Measurements from ENCODE around the gene SLC2A6. TPM values are rescaled to one million over a fixed set of nuclear protein-coding genes. Genes with fewer than 3 reads are reported as not detected.

SLC2A6 gene
- total RNA-seq, 1 donor from 2014 or later = 10.5 TPM

DNA sequence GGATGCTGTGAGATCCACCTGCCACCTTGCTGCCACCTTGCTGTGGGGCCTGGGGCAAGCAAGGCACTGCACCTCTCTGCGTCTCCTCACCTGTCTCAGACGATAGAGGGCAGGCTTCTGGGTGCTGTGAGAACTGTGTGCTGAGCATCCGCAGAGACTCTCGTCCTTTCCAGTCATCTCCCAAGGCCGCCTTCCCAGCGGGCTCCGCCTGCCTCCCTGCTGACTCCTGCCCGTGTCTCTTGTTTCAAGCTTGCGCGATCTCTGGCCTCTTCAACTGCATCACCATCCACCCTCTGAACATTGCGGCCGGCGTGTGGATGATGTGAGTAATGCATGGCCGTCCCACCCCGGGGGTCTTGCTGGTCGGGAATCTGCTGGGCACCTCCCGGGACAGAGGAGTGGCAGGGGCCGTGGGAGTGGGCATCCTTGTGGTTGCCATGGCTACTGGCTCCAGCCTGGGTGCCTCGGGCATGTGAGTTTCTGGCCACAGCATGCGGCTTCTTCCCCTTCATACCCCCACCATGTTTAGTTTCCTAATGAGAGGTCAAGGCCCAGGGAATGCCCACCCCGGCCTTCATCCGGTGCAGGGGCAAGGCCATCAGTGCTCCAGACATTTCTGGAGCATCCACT is 15.6 kb downstream of the SLC2A6 start:
- no peak for ATAC-seq
- Histone ChIP-seq H3K36me3 (peaks cover 20% of the 10 kb centered on the region), H3K9me3 (no peaks in the 10 kb centered on the region), H3K4me3 (no peak overlapping the region), H3K27ac (peak overlapping the region; percentile 24), H3K27me3 (ENCODE audit: low read depth) (no peaks in the 10 kb centered on the region), H3K4me1 (peaks cover 35% of the 10 kb centered on the region)
- no peak for DNase-seq
- TF ChIP-seq, protein P1, sequence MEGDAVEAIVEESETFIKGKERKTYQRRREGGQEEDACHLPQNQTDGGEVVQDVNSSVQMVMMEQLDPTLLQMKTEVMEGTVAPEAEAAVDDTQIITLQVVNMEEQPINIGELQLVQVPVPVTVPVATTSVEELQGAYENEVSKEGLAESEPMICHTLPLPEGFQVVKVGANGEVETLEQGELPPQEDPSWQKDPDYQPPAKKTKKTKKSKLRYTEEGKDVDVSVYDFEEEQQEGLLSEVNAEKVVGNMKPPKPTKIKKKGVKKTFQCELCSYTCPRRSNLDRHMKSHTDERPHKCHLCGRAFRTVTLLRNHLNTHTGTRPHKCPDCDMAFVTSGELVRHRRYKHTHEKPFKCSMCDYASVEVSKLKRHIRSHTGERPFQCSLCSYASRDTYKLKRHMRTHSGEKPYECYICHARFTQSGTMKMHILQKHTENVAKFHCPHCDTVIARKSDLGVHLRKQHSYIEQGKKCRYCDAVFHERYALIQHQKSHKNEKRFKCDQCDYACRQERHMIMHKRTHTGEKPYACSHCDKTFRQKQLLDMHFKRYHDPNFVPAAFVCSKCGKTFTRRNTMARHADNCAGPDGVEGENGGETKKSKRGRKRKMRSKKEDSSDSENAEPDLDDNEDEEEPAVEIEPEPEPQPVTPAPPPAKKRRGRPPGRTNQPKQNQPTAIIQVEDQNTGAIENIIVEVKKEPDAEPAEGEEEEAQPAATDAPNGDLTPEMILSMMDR (IDR thresholded peaks at IDR 0.05) = no peak
- intact Hi-C loops (cut with DNase I) = no loop called here

DNA sequence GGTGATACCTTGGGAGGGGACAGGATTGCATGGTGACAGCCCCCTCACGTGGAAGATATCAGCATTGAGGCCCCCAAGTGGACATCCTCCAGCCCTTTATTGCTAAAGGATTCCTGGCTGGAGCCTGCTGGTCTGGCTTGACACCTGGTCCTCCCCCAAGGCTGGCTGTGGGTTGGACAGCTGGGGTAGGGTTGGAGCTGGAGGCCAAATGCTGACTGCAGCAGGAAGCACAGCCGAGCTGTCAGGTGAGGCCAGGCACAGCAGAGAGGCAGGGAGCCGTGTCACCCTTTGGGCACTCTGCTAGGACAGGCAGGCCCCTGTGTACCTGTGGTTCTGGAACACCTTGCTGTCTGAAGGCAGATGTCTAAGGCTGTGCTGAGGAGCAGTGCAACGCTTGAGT is 16.9 kb downstream of the SLC2A6 start:
- Histone ChIP-seq H3K4me3 (no peak overlapping the region), H3K27me3 (ENCODE audit: low read depth) (no peaks in the 10 kb centered on the region), H3K9me3 (no peaks in the 10 kb centered on the region), H3K4me1 (peaks cover 35% of the 10 kb centered on the region), H3K36me3 (peaks cover 12% of the 10 kb centered on the region), H3K27ac (no peak overlapping the region)
- intact Hi-C loops (cut with DNase I) = no loop called here
- TF ChIP-seq, protein P1 (IDR thresholded peaks at IDR 0.05) = no peak
- ATAC-seq (no peak), DNase-seq (no peak)

DNA sequence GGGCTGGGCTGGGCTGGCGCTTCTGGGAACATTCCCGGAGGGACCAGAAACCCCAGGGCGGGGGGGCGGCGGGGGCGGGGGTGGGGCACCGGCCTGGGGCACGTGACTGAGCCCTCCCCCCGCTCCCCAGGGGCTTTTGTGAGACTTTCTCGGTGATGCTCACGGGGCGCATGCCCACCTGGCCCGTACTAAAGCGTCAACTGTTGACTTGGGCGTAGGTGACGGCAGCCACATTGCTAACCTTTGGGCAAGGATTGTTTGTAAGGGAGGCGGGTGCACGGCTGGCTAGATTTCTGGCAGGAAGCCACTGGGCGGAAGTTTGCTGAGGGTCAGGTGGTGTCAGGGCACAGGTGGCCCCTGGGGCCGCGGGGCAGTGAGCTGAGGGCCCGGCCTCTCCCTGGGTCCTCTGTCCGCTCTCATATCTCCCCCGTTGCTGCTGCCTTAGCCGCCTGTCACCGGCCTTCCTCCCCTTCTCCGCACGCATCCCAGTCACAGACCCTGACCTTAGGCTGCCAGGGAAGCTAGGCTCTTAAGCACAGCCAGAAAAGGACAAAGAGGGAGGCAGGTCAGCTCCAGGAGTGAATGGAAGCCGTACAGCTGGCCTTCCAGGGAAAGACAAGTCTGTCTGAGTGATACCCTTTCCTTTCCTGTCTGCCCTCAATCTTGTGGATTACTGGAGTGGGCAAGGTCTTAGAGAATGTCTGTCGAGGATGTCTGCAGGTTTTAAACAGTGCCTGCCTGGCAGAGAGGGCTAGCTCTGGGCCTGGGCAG is 18.3 kb downstream of the SLC2A6 start:
- Histone ChIP-seq H3K27me3 (ENCODE audit: low read depth) (no peaks in the 10 kb centered on the region), H3K27ac (peak overlapping the region; percentile 90), H3K9me3 (no peaks in the 10 kb centered on the region), H3K36me3 (peaks cover 6% of the 10 kb centered on the region), H3K4me1 (peaks cover 35% of the 10 kb centered on the region), H3K4me3 (peak overlapping the region; percentile 79)
- intact Hi-C loops (cut with DNase I) = no loop called here
- DNase-seq (peak; percentile 83), ATAC-seq (peak; percentile 54 to 65)
- TF ChIP-seq, protein P1 (IDR thresholded peaks at IDR 0.05) = no peak

DNA sequence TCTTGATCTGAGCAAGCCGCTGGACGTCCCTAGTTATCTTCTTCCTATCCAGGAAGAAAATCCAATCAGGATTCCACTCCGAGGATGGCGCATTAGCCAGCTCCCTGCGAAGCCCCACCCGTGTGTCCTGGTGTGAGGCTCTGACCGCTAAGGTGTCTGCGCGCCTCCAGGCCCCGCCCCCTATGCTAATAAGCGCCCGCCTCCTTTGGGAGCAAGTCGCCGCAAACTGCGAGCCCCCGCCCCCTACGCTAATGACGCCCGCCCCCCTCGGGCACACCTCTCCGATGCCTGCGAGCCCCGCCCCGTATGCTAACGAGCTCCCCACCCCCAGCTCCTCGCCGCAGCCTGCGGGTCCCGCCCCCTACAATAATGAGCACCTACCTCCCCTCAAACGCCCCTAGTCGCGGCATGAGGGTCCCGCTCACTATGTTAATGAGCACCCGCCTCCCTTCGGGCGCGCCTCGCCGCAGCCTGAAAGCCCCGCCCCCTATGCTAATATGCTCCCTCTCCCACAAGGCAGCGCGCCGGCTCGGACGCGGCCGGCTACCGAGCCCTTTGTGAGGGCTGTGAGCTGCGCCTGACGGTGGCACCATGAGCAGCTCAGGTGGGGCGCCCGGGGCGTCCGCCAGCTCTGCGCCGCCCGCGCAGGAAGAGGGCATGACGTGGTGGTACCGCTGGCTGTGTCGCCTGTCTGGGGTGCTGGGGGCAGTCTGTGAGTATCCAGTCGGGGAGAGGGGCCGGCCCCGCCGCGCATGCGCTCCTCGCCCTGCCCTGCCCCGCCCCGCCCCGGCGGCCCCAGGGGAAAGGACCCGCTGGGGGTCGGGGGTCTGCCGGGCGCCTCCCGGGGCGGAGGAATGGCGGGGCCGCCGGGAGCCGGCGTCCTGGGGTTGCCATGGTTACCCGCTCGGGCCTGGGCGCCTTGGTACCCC is 19.2 kb downstream of the SLC2A6 start, which contains the start of gene CACFD1:
Gene CACFD1 (plus strand): TSS at position 503 of the 929 bp plus-strand sequence. CDS start 89 bp downstream, at position 592.
- TF ChIP-seq, protein P1 (IDR thresholded peaks at IDR 0.05) = no peak
- Histone ChIP-seq H3K36me3 (no peaks in the 10 kb centered on the region), H3K27me3 (ENCODE audit: low read depth) (no peaks in the 10 kb centered on the region), H3K27ac (peak within 1 kb of the TSS; percentile 90), H3K4me1 (peaks cover 31% of the 10 kb centered on the region), H3K9me3 (no peaks in the 10 kb centered on the region), H3K4me3 (peak within 1 kb of the TSS; percentile 79)
- intact Hi-C loops (cut with DNase I) = no loop called here
- DNase-seq = peak; percentile 98
- ATAC-seq = peak; percentile 92 to 93

DNA sequence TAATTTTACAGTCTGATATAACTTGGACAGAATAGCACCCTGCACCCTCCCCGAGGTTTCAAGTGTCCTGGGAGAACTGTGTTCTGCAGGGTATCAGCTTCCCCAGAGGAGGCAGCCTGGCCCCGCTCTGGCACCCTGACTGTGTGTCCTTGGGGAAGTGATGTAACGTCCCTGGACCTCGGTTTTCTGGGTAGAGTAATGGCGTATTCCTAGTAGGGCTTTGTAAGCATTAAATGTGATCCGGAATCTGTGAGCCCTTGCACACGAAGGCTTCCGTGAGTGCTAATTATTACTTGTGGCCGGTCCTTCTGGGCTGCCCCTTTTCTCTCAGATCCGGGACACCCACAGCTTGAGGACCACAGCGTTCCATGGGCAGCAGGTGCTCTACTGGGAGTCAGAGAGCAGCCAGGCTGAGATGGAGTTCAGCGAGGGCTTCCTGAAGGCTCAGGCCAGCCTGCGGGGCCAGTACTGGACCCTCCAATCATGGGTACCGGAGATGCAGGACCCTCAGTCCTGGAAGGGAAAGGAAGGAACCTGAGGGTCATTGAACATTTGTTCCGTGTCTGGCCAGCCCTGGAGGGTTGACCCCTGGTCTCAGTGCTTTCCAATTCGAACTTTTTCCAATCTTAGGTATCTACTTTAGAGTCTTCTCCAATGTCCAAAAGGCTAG is 20.1 kb downstream of the SLC2A6 start:
- intact Hi-C loops (cut with DNase I) = no loop called here
- DNase-seq (no peak), ATAC-seq (no peak)
- H3K9me3 ChIP-seq = no peaks in the 10 kb centered on the region
- peak overlapping the region; percentile 79 for H3K4me3 ChIP-seq
- H3K36me3 ChIP-seq = no peaks in the 10 kb centered on the region
- no peak overlapping the region for H3K27ac ChIP-seq
- no peaks in the 10 kb centered on the region for H3K27me3 ChIP-seq (ENCODE audit: low read depth)
- TF ChIP-seq, protein P1 (IDR thresholded peaks at IDR 0.05) = no peak
- peaks cover 24% of the 10 kb centered on the region for H3K4me1 ChIP-seq
